Mesodermal cell (in vitro differentiated cells): ENCODE measurements around the gene RCAN3. TPM values are rescaled to one million over a fixed set of nuclear protein-coding genes. Genes with fewer than 3 reads are reported as not detected.
"Not testable (repeated sequence)": the region's sequence is repeated elsewhere in the genome, so short reads cannot be mapped to it uniquely, and the experiment has no call there.

Experiments used
- H3K27ac ChIP-seq: 2 replicates; pipeline ENCODE4 v1.7.0; 2013; ENCODE audit warnings: mild to moderate bottlenecking, low read depth, low read length, moderate library complexity; ENCODE audit not compliant: severe bottlenecking
- H3K36me3 ChIP-seq: 2 replicates; pipeline ENCODE4 v1.7.1; 2013; ENCODE audit warnings: mild to moderate bottlenecking, low read length, moderate library complexity; ENCODE audit not compliant: control insufficient read depth, insufficient read depth
- H3K4me1 ChIP-seq: one replicate; pipeline ENCODE4 v1.7.1; 2013; ENCODE audit warnings: mild to moderate bottlenecking, low read length; ENCODE audit not compliant: insufficient read depth, control insufficient read depth, poor library complexity, severe bottlenecking
- H3K4me3 ChIP-seq: 2 replicates; pipeline ENCODE4 v1.7.0; 2013; ENCODE audit warnings: low read length, control low read depth, mild to moderate bottlenecking; ENCODE audit not compliant: insufficient read depth, poor library complexity, severe bottlenecking; ENCODE audit errors: extremely low read depth
- H3K9me3 ChIP-seq: 2 replicates; pipeline ENCODE4 v1.7.1; 2013; ENCODE audit warnings: mild to moderate bottlenecking, low read length, moderate library complexity; ENCODE audit not compliant: control insufficient read depth
- WGBS, 2 experiments: methylation state at CpG; one replicate each; pipeline ENCODE4 v1.1.5; 2013; ENCODE audit warnings: missing lambda C conversion rate in 2 of 2; ENCODE audit not compliant: insufficient coverage in 2 of 2; 5-methylcytosine and 5-hydroxymethylcytosine counted together
- polyA plus RNA-seq, 2 experiments: library from polyadenylated mRNA; stranded (reverse); fragments of 50-300 nt; gene quantifications; one replicate each; pipeline ENCODE4 v1.2.3, GENCODE V29; 2013

Gene RCAN3
- 7.5 TPM for polyA plus RNA-seq (2013, experiment 1 of 2)
- polyA plus RNA-seq (2013, experiment 2 of 2): 8.4 TPM

GRCh38 chr1:24502709-24503058 lies at the start of gene RCAN3:
Gene RCAN3 (plus strand): TSS chr1:24502836. CDS start chr1:24514373, 11,537 bp downstream.
- peak within 1 kb of the TSS; percentile 62 for H3K4me3 ChIP-seq
- no peak within 1 kb of the TSS for H3K27ac ChIP-seq
- H3K9me3 ChIP-seq: no peaks in the 10 kb centered on the region
- H3K36me3 ChIP-seq: no peaks in the 10 kb centered on the region
- 0 to 1% methylated on average over 27 to 31 of the region's 53 CpGs for WGBS, 2 experiments
- peaks cover 11% of the 10 kb centered on the region for H3K4me1 ChIP-seq

GRCh38 chr1:24452922-24453485 lies 49.6 kb upstream of the RCAN3 start:
- H3K4me1 ChIP-seq: peaks cover 4% of the 10 kb centered on the region
- WGBS, 2 experiments: 84 to 89% methylated on average over 5 to 6 of the region's 8 CpGs
- H3K27ac ChIP-seq: no peak overlapping the region
- no peaks in the 10 kb centered on the region for H3K9me3 ChIP-seq
- peaks cover 7% of the 10 kb centered on the region for H3K36me3 ChIP-seq
- no peak overlapping the region for H3K4me3 ChIP-seq

- H3K27ac ChIP-seq: no peak overlapping the region
- H3K36me3 ChIP-seq: peaks cover 2% of the 10 kb centered on the region
- no peaks in the 10 kb centered on the region for H3K9me3 ChIP-seq
- 82 to 87% methylated on average over 3 of the region's 5 CpGs for WGBS, 2 experiments
- no peak overlapping the region for H3K4me3 ChIP-seq
- H3K4me1 ChIP-seq: peaks cover 4% of the 10 kb centered on the region
These were observed 48.0 kb upstream of the RCAN3 start for GRCh38 chr1:24454673-24455072.

GRCh38 chr1:24455272-24455671 lies 47.4 kb upstream of the RCAN3 start:
- no peak overlapping the region for H3K27ac ChIP-seq
- peaks cover 4% of the 10 kb centered on the region for H3K4me1 ChIP-seq
- H3K9me3 ChIP-seq: no peaks in the 10 kb centered on the region
- no peak overlapping the region for H3K4me3 ChIP-seq
- H3K36me3 ChIP-seq: no peaks in the 10 kb centered on the region
- 100% methylated on average over 3 of the region's 5 CpGs; no CpG with 5 or more reads in 1 of the 2 experiments for WGBS, 2 experiments

GRCh38 chr1:24457866-24458265 lies 44.8 kb upstream of the RCAN3 start:
- no peaks in the 10 kb centered on the region for H3K9me3 ChIP-seq
- no peak overlapping the region for H3K4me3 ChIP-seq
- no peaks in the 10 kb centered on the region for H3K36me3 ChIP-seq
- no peak overlapping the region for H3K27ac ChIP-seq
- 78 to 92% methylated on average over 2 of the region's 3 CpGs for WGBS, 2 experiments
- H3K4me1 ChIP-seq: peaks cover under 1% of the 10 kb centered on the region

- no peaks in the 10 kb centered on the region for H3K36me3 ChIP-seq
- WGBS, 2 experiments: 79 to 98% methylated on average over 4 of the region's 6 CpGs
- H3K4me3 ChIP-seq: no peak overlapping the region
- no peak overlapping the region for H3K27ac ChIP-seq
- no peaks in the 10 kb centered on the region for H3K9me3 ChIP-seq
- H3K4me1 ChIP-seq: peaks cover 11% of the 10 kb centered on the region
These were observed 42.9 kb upstream of the RCAN3 start for GRCh38 chr1:24459551-24460266.

- H3K4me3 ChIP-seq, H3K36me3 ChIP-seq, H3K9me3 ChIP-seq, H3K27ac ChIP-seq: not testable (repeated sequence)
- peaks cover 11% of the 10 kb centered on the region for H3K4me1 ChIP-seq
- WGBS, 2 experiments: 59 to 86% methylated on average over 1 to 2 of the region's 4 CpGs
These were observed 40.5 kb upstream of the RCAN3 start for GRCh38 chr1:24462128-24462527.

GRCh38 chr1:24463776-24464735 lies 38.6 kb upstream of the RCAN3 start:
- Histone ChIP-seq H3K4me3 (no peak overlapping the region), H3K27ac (no peak overlapping the region)
- 11% methylated on average over 9 to 11 of the region's 14 CpGs for WGBS, 2 experiments

GRCh38 chr1:24465099-24465498 lies 37.5 kb upstream of the RCAN3 start:
- 78 to 82% methylated on average over 3 to 4 of the region's 4 CpGs for WGBS, 2 experiments
- no peaks in the 10 kb centered on the region for H3K9me3 ChIP-seq
- H3K4me3 ChIP-seq: no peak overlapping the region
- no peak overlapping the region for H3K27ac ChIP-seq
- peaks cover 11% of the 10 kb centered on the region for H3K4me1 ChIP-seq
- no peaks in the 10 kb centered on the region for H3K36me3 ChIP-seq

More at GRCh38 chr1:24463776-24464735, 38.6 kb upstream of the RCAN3 start:
- no peaks in the 10 kb centered on the region for H3K36me3 ChIP-seq
- peaks cover 11% of the 10 kb centered on the region for H3K4me1 ChIP-seq
- no peaks in the 10 kb centered on the region for H3K9me3 ChIP-seq

- no peak overlapping the region for H3K27ac ChIP-seq
- 100% methylated on average over 1 of the region's 2 CpGs; no CpG with 5 or more reads in 1 of the 2 experiments for WGBS, 2 experiments
These were observed 37.0 kb upstream of the RCAN3 start for GRCh38 chr1:24465638-24466037.

More at GRCh38 chr1:24465638-24466037, 37.0 kb upstream of the RCAN3 start:
- H3K36me3 ChIP-seq: no peaks in the 10 kb centered on the region
- no peak overlapping the region for H3K4me3 ChIP-seq
- peaks cover 11% of the 10 kb centered on the region for H3K4me1 ChIP-seq
- no peaks in the 10 kb centered on the region for H3K9me3 ChIP-seq
